DMS53 treated with DMSO at 0.1 percent for 48 hours (cell line): ENCODE measurements around the gene POLR1D.

Experiments used
- DNase-seq: peaks from one replicate; lab custom pipeline; 2025; ENCODE audit not compliant: unreplicated experiment; lab: John Stamatoyannopoulos, UW

Gene POLR1D

GRCh38 chr13:27670861-27671260 is 49.2 kb downstream of the POLR1D start:
- DNase-seq: no peak

- no peak for DNase-seq
Measured at GRCh38 chr13:27672025-27672424, 50.3 kb downstream of the POLR1D start.
